Peyer's patch (tissue), 4 donors: ENCODE measurements around the gene CNOT3. TPM values are rescaled to one million over a fixed set of nuclear protein-coding genes. Genes with fewer than 3 reads are reported as not detected.

ENCODE experiments used
- DNase-seq, 3 donors: peaks; one replicate each; pipeline ENCODE4 v3.0.0-alpha.2; 2017 to 2019
- H3K27ac ChIP-seq, 4 donors: fragments of 200-600 bp; sonication (generic); one replicate each; pipeline ENCODE4 v1.5.1; 2016 to 2019
- H3K27me3 ChIP-seq, 2 donors: fragments of 200-600 bp; sonication (generic); one replicate each; pipeline ENCODE4 v1.5.1; 2019
- H3K36me3 ChIP-seq, 3 donors: fragments of 200-600 bp; sonication (generic); one replicate each; pipeline ENCODE4 v1.5.1; 2016 to 2019
- H3K4me1 ChIP-seq, 4 donors: fragments of 200-600 bp; sonication (generic); one replicate each; pipeline ENCODE4 v1.5.1; 2016 to 2019
- H3K4me3 ChIP-seq, 4 donors: fragments of 200-600 bp; sonication (generic); 1 replicate in 3 of 4; 2 replicates in 1 of 4; pipeline ENCODE4 v1.5.1; 2016 to 2019; ENCODE audit warnings: mild to moderate bottlenecking in 1 of 4
- H3K9me3 ChIP-seq, 4 donors: fragments of 200-600 bp; sonication (generic); one replicate each; pipeline ENCODE4 v1.5.1; 2016 to 2019; ENCODE audit warnings: mild to moderate bottlenecking in 1 of 4
- CTCF ChIP-seq, 6 experiments: fragments of 450-650 bp in 4 of 6; fragments of 200-600 bp in 2 of 6; sonication (generic) in 1 of 6; IDR thresholded peaks; one replicate each; pipeline ENCODE4 v1.5.1; 2017 to 2019; ENCODE audit warnings: antibody characterized with exemption in 6 of 6, mild to moderate bottlenecking in 3 of 6, moderate library complexity in 1 of 6
- POLR2A ChIP-seq, 2 donors: fragments of 450-650 bp; IDR thresholded peaks; one replicate each; pipeline ENCODE4 v1.5.1; 2017; ENCODE audit warnings: antibody characterized with exemption in 2 of 2, mild to moderate bottlenecking in 2 of 2, moderate library complexity in 2 of 2
- total RNA-seq, 4 donors: library from RNA; depleted of rRNA; stranded (reverse); fragments of >200 nt; gene quantifications; one replicate each; pipeline ENCODE4 v1.1.0, GENCODE V29; 2016

CNOT3 gene
- total RNA-seq, 4 donors from 2014 or later: 26.1 to 99.9 (median 38.9) TPM

GRCh38 chr19:54153731-54154326 lies 16.3 kb downstream of the CNOT3 start:
- H3K27ac ChIP-seq: no peak overlapping the region
- H3K4me3 ChIP-seq: no peak overlapping the region
- H3K27me3 ChIP-seq: no peaks in the 10 kb centered on the region
- TF ChIP-seq POLR2A (IDR thresholded peaks at IDR 0.05) (no peak), CTCF (IDR thresholded peaks at IDR 0.05) (no peak)
- no peaks in the 10 kb centered on the region for H3K9me3 ChIP-seq
- DNase-seq: no peak
- peaks cover 0 to 9% (median 6%) of the 10 kb centered on the region in 4 donors for H3K4me1 ChIP-seq
- H3K36me3 ChIP-seq: peaks cover 0 to 93% (median 0%) of the 10 kb centered on the region in 3 donors

GRCh38 chr19:54154603-54155345 lies 17.2 kb downstream of the CNOT3 start:
- Histone ChIP-seq H3K4me3 (no peak overlapping the region), H3K9me3 (no peaks in the 10 kb centered on the region), H3K27ac (no peak overlapping the region), H3K27me3 (no peaks in the 10 kb centered on the region), H3K4me1 (peaks cover 0 to 12% (median 8%) of the 10 kb centered on the region in 4 donors), H3K36me3 (peaks cover 0 to 84% (median 0%) of the 10 kb centered on the region in 3 donors)
- TF ChIP-seq POLR2A (IDR thresholded peaks at IDR 0.05) (no peak), CTCF (IDR thresholded peaks at IDR 0.05) (no peak)
- no peak for DNase-seq

- Histone ChIP-seq H3K36me3 (peaks cover 0 to 75% (median 0%) of the 10 kb centered on the region in 3 donors), H3K27me3 (no peaks in the 10 kb centered on the region), H3K9me3 (no peaks in the 10 kb centered on the region), H3K4me3 (no peak overlapping the region), H3K27ac (no peak overlapping the region), H3K4me1 (peaks cover 0 to 18% (median 11%) of the 10 kb centered on the region in 4 donors)
- DNase-seq: no peak
- no peak for TF ChIP-seq CTCF (IDR thresholded peaks at IDR 0.05)
- TF ChIP-seq POLR2A (IDR thresholded peaks at IDR 0.05): no peak
These were observed 18.1 kb downstream of the CNOT3 start for GRCh38 chr19:54155694-54156093.

- Histone ChIP-seq H3K27me3 (no peaks in the 10 kb centered on the region), H3K27ac (no peak overlapping the region), H3K36me3 (peaks cover 0 to 67% (median 0%) of the 10 kb centered on the region in 3 donors), H3K4me1 (peaks cover 0 to 26% (median 12%) of the 10 kb centered on the region in 4 donors), H3K4me3 (no peak overlapping the region), H3K9me3 (no peaks in the 10 kb centered on the region)
- no peak for DNase-seq
- TF ChIP-seq CTCF (IDR thresholded peaks at IDR 0.05) (no peak), POLR2A (IDR thresholded peaks at IDR 0.05) (no peak)
These were observed 18.9 kb downstream of the CNOT3 start for GRCh38 chr19:54156490-54156889.

- H3K4me3 ChIP-seq: no peak overlapping the region
- no peak overlapping the region for H3K27ac ChIP-seq
- H3K4me1 ChIP-seq: peaks cover 0 to 31% (median 13%) of the 10 kb centered on the region in 4 donors
- no peaks in the 10 kb centered on the region for H3K27me3 ChIP-seq
- DNase-seq: no peak
- peaks cover 0 to 62% (median 0%) of the 10 kb centered on the region in 3 donors for H3K36me3 ChIP-seq
- TF ChIP-seq POLR2A (IDR thresholded peaks at IDR 0.05) (no peak), CTCF (IDR thresholded peaks at IDR 0.05) (no peak)
- H3K9me3 ChIP-seq: no peaks in the 10 kb centered on the region
These were observed 19.4 kb downstream of the CNOT3 start for GRCh38 chr19:54156953-54157352.
